NCI-H1092 (cell line): ENCODE results near the gene HDAC9.
"Not testable (repeated sequence)": the region's sequence is repeated elsewhere in the genome, so short reads cannot be mapped to it uniquely, and the experiment has no call there.

Experiments used
- DNase-seq: peaks from one replicate; lab custom pipeline; 2025; lab: John Stamatoyannopoulos, UW

The HDAC9 gene

DNA sequence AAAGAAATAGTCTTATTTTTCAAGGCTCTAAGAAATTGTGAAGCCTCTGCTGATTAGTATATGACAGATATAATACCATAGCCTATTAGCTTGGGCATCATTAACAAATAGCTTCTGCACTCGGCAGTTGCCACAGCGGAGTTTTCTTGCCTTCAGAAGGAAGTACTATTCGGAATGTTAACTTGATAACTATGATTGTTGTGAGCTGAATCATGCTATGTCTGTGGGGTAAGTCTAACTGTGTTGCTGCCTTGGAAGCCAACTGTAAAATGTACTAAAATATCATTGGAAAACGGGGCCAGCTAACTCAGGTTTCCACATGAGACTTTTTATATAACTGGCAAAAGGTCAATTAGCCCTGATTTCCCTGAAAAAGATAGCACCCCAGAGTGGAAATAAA is 528.7 kb downstream of the HDAC9 start:
- DNase-seq, result no peak

DNA sequence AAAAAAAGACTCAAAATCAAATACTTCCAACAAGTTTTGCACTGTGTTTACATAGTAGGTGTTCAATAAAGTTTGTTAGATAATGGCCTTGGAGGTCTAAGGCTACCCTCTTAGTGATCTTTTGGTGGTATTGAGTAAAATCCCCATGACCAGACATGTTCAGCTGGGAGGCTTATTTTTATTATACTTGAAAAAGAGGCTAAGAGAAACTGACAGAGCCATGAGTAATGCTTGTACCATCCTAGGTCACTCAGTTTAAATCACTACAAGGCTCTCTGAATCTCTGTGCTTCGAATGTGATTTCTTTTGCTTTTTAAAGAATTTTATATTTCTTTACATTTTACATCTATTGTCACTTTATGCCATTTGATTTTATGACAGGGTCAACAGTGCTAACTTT is 531.3 kb downstream of the HDAC9 start:
- no peak for DNase-seq

DNA sequence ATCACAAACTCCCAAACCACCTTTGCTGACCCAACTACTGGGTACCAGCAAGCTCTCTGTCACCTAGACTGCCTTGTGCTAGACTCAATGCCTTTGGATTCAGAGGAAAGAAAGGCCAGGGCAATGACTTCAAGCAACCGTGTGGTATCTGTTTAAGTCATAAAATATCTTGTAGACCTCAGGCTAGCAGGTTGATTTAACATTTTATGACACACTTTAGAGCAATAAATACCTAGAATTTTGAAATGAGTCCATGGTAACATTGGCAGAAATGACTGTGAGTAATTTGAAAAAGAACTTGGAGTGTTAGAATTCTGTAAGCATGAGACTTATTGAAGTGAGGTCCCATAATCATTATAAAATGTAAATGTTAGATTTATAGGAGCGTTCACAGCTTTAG is 534.7 kb downstream of the HDAC9 start:
- no peak for DNase-seq

DNA sequence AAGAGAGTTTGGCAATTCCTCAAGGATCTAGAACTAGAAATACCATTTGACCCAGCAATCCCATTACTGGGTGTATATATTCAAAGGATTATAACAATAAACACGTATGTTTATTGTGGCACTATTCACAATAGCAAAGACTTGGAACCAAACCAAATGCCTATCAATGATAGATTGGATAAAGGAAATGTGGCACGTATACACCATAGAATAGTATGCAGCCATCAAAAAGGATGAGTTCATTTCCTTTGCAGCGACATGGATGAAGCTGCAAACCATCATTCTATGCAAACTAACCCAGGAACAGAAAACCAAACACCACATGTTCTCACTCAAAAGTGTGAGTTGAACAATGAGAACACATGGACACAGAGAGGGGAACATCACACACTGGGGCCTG is 537.4 kb downstream of the HDAC9 start:
- DNase-seq, result not testable (repeated sequence)

DNA sequence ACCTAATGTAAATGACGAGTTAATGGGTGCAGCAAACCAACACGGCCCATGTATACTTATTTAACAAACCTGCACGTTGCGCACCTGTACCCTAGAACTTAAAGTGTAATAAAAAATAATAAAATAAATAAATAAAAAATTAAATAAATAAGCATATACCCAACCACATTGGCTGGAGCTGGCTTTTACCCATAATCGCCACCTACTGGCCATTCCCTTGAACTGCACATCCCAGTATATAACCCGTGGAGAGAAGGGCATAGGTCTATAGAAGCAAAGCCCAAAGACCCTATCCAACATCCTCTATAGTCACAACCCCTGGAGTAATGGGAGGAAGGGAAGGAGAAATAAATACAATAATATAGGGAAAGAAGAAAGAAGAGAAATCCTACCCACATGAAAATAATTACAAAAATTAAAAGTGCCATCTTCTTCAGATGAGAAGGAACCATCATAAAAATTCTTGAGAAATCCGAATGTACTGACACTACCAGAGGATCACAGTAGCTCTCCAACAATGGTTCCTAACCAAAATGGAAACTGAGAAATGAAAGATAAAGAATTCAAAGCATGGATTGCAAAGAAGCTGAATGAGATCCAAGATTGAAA is 556.3 kb downstream of the HDAC9 start:
- no peak for DNase-seq
